ELF-1 (cell line): ENCODE results near the gene BTBD1.

ENCODE experiments used
- DNase-seq: peaks from one replicate; pipeline ENCODE4 v3.0.0-alpha.2; 2016; ENCODE audit warnings: low read depth, low spot score

Gene BTBD1

DNA sequence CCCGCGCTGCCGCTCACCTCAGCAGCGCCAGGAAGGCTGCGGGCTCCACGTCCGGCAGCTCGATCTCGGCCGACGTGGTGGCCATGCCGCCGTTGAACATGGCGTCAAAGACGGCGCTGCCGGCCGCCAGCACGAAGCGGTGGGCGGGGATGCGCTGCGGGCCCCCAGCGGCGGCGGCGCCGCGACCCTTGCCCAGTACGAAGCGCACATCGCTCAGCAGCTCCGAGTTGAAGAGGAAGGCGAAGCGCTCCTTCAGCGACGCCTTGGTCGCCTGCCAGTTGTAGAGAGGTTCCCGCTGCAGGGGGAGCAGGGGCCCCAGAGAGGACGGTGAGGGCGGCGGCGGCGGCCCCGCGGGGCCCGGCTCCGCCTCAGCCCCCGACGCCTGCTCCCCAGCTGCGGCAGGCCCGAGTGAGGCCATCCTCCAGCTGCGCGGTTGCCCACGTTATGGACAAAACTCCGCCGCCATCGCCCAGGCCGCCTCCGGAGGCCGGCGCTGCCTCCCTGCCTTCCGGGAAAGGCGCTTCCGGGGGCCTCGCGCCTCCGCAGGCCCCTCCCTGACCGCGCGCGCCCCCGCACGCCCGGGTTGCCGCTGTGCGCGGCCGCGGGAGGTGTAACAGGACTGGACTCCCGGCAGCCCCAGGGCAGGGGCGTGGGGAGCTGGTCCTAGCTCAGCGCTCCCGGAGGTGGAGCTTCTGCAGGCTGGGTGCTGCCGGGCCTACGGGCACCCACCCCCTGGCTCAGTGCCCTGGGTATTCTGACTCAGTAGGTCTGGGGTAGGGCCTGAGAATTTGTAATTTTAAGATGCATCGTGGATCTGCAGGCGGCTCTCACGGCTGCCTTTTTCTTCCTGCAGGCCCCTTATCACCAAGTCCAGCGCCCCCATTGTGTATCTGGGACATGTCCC lies at the start of gene BTBD1:
TSS of gene BTBD1 (minus strand) at position 519 of the 904 bp plus-strand sequence. CDS start at position 418, 101 bp downstream.
- DNase-seq = peak; percentile 91

DNA sequence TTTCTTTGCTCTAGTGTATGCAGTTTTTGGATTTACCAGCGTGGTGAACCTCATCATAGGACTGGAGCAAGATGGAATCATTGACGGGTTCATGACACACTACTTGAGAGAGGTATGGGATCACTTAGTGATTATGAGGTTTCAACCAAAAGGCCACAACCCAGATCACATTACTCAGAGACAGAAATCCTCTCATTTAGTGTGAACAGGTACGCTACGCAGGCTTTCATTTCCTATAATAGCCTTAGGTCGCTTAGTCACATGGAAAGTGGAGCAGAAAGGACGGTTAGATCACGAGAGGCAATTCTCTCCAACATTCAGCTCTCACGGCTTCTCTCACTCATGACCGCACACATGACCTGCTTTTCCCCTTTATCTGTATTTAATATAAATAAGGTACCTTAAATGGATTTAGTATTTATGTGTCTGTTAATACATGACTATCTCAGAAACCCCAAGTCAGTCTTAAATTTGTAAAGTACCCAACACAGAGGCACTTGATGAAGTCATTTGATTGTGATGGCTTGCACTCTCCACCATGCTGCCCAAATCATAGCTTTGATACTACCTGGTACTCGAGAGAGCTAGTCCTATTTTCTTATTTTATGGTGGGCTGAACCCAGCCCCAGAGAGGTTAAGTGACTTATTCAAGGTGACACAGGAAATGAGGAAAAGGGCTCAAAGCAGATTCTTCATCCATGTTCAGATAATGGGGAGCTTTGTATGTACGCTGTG lies 48.9 kb upstream of the BTBD1 start:
- no peak for DNase-seq

DNA sequence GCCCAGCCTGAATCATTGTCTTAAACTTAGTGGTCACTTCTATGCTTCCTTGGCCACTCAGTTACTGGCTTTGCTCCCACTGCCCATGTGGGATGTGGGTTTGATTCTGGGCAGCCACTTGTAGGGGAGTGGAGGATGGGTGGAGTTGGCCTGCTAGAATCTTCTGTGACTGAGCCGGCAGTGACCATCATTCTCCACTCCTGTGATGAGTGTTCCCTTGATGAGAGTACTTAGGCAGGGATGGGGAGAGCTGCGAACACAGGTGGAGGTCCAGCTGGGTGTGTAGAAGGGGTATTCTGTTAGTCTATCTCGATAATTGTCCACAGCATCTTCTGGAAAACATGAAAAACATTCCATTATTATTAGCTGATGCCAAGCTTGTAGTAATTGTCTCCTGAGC lies 48.4 kb upstream of the BTBD1 start:
- no peak for DNase-seq

DNA sequence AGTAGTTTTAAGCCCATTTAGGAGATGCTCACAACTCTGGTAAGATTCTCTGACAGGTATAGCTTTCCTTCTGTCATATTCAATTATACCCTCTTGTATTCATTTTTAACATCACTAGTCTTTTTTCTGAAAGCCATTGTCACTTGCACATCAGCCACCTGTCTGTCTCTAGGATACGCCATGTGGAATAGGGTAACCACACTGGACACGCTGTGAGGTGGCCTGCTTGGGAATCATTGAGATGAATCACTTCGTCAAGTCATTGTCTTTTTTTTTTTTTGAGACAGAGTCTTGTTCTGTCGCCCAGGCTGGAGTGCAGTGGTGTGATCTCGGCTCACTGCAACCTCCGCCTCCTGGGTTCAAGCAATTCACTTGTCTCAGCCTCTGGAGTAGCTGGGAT lies 47.8 kb upstream of the BTBD1 start:
- no peak for DNase-seq

DNA sequence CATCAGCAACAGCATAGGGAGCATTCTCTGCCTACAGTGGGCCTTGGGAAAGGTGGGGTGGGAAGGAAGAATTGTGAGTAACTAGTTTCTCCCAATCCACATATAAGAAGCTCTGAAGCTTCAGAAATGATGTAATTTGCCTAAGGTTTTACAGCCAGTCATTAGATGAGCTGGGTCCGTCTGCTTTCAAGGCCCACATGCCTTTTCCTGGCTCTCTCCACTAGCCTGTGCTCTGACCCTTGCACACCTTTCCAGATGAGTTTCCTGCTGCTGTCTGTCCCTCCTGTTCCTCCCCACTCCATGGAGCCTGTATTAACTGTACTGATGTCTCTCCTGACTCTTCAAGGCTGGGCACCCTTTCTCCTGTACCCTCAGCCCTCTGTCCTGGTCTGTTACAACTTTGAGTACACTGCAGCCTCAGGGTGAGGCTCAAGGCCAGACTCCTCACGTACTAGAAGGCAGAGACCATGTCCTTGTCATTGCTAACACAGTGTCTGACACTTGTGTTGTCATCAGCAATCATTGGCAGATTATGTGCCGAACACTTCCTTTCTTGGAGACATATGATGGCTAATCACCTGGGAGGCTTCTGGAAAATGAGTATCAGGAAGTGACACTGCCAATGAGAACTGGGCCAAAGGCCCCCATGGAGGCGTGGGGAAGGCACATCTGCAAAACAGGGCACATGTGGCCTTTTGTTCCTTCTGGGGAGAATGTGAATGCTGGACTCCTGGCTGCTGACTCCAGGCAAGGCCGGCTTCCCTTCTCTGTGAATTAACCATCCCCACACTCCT lies 47.0 kb upstream of the BTBD1 start:
- no peak for DNase-seq

DNA sequence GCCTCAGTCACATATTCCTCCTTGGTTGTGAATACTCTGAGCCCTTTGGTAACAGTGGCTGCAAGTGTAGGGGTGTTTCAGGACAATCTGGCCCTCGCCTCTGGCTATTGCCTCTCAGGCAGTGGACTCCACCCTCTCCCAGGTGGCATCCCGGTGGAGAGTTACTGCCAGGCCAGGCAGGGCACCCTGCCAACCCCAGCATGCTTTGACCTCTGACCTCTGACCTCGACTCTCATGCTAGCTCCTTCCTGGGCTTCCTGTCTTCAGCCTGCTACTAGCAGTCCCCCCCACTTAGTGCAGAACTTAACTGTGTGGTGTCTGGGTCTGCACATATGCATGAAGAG lies 45.9 kb upstream of the BTBD1 start:
- DNase-seq = no peak

DNA sequence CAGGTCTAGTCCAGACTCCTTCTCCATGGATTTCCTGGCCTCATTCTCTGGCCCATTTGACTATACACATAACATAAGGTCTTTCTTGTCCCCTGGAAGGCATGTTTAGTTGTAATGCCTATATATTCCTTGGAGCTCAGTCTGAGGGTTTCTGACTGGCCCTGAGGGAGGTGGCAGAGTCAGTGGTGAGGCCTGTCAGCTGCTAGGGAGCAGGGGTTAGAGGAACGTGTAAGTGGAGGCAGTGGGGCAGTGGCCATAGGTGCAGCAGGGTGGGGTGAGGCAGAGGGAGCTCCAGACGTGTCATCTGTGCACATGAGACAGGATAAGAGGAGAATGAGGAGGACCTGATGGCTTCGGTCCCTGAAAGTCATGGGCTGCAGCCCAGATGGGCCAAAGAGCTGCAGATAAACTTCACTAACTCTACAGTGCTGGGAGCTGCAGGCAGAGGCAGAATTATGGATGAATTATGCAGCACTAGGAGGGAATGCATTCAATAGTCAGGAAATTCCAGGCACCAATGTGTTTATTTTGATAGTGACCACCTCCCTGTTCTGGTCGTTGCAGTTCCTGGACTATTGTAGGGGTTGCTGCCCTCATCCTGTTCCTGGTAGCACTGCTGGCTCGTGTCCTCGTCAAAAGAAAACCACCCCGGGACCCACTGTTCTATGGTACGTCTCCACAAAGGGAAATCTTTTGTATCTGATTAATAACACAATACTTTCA lies 45.3 kb upstream of the BTBD1 start:
- DNase-seq = no peak

DNA sequence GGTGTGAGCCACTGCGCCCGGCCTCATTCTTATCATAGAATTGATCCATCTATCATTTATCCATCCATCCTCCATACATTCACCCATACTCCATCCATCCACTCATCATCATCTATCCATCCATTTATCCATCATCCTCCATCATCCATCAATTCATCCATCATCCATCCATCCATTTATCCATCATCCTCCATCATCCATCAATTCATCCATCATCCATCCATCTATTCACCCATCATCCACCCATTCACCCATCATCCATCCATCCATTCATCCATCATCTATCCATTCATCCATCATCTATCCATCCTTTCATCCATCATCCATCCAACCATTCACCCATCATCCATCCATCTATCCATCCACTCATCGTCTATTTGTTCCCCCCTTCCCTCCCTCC lies 44.1 kb upstream of the BTBD1 start:
- DNase-seq = no peak

DNA sequence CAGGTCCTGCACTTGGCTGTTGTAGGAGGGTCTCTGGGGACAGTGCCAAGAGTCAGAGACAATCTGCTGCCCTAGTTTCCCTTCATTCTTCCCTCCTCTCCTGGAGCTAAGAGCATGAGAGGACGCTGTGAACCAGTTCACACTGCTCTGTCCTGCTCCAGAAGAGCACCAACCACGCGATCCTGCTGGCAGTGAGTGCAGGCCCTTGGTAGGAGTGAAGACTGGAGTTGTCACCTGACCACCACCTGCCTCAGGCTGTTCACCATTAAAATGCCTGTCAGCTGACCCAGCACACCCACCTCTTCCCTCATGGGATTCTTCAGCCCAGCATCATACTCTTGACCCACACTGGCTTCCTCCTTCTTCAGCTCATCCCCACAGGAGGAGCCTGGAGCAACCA lies 43.3 kb upstream of the BTBD1 start:
- peak; percentile 40 for DNase-seq

DNA sequence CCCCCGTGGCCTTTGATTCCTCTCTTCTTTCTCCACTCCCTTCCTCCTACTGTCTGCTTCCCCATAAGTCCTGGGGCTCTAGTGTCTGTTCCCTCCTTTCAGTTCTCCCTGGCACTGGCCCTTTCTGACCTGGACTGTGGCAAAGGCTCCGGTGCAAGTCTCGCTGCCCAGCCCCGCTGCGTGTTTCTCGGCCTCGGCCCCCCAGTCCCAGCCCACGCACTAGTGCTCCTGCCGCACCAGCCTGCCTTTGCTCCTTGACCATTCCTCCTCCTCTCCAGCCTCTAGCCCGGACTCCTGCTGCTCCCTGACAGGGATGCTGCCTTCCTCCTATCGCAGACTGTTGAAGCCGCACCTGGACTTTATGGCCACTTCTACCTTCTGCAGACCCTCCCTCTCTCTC lies 42.5 kb upstream of the BTBD1 start:
- no peak for DNase-seq

DNA sequence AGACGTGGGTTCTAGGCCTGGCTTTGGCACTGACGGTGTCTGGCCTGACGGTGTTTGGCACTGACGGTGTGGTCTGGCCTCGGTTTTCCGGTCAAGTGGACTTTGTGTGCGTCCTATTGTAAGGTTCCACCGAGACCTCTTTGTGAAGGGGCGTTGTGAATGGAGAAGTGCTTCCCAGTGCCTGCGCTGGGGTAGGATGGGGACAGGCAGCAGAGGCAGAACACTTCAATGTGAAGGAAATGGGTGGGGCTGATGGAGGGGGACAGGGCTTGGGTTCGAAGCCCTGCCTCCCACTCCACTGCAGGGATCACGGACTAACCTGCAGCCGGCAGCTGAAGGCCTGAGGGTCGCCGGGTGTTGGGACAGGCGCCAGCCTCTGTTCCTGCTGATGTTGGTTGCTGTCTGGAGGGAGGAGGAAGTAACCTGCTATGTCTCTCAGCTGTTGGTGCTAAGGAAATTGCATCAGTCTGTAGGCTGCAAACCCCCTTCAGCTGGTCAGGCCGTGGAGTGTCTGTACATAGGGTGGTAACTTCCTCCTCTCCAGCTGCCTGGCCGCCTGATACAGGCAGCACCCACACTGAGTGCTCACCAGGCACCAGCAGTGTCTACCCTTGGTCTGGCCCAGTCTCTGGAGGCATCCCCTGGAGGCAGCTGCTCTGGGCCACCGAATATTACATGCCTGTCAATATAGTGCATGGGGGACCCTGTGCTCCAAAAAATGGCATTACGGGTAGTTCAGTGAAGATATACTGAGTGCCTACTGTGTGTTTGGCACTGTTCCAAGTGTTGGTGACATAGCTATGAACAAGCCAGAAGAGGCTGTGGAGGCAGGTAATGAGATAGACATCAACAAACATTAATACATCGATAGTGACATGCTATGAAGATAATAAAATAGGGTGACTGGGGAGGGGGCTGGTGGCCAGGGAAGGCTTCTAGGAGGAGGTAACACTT lies 41.5 kb upstream of the BTBD1 start:
- DNase-seq = peak; percentile 26

DNA sequence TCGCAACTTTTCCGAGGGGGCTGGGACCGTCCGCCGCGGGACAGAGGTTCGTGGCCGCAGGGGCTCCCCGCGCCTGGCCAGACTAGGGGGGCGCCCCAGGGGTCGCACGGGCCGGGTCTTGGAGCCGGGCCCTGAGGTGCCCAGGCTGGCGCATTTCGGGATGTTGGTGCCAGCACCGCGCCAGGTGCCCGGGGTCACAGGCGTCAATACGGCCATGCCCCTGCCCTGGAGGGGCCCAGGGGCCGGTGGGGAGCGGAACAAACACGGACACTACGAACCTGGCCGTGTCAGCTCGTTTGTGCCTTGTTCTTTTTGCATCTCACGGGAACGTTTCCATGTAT lies 40.8 kb upstream of the BTBD1 start:
- DNase-seq = peak; percentile 10

DNA sequence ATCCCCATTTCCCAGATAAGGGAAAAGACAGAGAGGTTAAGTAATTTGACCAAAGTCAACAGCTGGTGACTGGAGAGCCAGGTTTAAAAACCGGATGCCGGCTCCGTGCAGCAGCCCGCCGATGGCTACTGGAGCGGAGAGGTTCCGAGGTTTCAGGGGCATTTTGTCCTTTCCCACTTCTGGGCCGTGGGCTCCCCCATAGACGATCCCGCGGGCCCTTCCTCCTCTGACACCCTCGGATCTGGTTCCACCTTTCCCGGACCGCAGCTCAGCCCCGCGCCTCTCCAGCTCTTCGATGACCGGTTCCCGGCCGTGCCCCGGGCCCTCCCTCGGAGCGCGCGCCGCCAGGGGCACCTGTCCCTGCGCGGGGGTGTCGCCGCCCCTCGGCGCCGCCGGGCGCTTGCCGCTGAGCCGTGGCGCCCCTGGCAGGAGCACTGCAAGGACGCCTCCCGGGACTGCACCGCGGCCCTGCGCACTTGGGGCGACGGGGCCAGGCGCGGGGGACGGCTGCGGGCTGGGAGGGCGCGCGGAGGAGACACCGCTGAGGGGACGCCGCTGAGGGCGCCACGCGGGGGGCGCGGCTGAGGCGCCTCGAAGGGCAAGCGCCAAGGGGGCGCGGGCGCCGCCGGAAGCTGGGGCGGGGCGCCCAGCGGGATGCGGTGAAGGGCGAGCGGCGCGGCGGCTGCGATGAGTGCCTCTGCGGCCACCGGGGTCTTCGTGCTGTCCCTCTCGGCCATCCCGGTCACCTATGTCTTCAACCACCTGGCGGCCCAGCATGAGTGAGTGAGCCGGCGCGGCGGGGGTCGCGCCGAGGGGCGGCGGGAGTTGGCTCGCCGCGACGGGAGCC lies 40.2 kb upstream of the BTBD1 start, which contains the start of gene TM6SF1:
TSS of gene TM6SF1 (plus strand) at position 652 of the 847 bp plus-strand sequence. CDS start at position 688, 36 bp downstream.
- peak; percentile 15 for DNase-seq

DNA sequence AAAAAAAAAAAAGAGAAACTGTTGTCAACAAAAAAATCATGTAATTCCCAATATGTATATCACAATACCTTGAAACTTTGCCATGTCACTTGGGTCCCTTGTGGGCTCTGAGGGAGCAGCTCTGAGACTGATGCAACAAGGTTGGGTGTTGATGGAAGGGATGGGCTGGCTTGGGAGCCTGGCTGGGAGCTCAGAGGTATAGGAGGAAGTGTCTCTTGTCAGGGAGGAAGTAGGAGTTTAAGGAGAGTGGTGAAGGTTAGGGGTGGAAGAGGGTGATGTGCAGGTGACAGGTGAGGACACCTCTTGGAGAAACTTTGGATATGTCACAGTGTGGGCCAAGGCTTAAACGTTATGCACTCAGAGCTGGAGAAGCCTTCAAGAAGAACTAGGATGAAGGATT lies 38.4 kb upstream of the BTBD1 start:
- no peak for DNase-seq

DNA sequence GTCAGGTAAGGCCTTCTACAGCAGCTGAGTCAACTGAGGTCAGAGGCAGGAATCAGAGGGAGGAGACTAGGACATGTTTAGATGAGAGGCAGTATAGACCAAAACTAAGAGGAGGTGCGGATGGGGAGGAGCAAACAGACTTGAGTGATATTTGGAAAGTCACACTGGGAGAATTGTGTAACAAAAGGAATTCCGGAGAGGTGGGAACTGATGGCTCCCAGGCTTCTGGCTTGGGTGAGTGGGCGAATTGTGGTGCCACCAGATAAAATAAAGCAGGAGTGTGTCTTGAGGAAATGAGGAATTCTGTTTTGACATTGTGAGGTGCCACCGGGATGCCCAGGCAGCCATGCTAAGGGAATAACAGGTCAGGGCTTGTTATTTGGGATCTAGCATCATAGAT lies 37.1 kb upstream of the BTBD1 start:
- no peak for DNase-seq

DNA sequence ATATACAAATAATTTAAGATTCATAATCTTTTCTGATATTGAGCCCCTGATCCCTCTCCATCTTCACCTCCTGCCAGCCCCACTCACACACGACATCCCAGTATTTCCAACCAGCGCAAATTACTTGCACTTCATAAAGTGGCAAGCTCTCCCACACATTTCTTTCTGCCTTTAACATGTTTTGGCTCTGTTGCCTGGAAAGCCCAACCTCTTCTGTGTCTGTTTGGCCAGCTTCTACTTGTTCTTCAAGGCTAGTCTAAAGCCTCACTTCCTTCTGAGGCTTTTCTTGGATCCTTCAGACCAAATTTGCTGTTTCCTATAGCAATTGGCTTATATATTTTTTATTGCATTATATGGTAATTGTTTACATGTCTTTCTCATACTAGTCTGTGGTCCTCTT lies 35.3 kb upstream of the BTBD1 start:
- no peak for DNase-seq

DNA sequence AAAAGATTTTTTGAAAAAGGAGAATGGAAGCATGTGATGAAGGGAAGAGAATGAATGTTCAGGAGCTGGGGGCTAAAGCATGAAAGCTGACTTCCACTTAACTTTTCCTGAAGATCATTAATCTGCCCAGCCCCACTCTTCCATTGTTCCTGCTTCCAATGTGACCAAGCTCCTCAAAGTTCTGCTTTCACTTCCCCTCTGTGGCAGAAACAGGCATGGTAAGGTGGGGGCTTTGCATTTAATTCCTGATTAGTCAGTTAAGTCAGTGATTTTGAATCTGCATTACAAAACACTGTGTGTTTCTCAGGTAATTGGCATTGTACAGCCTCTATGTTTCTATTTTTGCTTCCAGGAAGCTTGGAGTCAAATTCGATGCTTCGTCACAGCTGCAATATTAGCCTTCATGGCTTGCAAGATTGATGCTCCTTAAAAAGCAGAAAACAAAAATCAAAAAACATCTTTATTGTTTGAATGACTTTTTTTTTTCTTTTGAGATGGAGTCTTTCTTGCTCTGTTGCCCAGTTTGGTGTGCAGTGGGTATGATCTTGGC lies 33.1 kb upstream of the BTBD1 start:
- DNase-seq = no peak

DNA sequence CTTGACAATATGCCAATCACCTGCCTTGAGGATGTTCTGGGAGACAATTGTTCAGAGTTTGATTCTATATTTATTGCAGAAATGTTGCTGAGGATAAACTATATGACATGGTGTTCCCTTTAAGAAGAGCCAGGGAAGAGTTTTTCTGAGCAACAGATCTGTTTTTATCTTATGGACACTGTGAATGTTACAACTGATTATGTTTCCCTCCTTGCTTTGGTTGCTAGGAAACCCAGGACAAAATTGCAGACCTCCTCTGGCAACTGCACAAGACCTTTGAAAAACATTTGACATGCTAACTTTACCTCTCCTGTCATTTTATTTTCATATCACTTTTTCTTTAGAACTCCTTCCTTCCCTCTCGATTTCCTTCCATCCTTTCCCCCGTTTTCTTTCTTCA lies 32.2 kb upstream of the BTBD1 start:
- DNase-seq = no peak

DNA sequence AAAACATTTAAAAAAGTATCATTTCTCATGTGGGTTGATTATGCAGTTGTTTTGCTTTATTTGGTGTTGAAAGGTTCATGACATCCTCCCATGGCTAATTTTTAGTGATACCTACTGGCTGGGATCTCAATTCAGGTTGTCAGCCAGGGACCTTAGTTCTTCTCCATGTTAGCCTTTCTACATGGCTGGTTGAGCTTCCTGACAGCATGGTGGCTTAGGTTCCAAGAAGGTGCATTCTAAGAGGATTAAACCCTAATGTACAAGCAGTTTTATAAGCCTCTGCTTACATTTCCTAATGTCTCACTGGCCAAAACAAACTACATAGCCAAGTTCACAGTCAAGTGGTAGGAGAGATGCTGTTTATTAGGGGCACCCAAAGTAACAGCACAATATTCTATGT lies 31.0 kb upstream of the BTBD1 start:
- DNase-seq = no peak
